Smooth muscle cell (in vitro differentiated cells): ENCODE results near the gene IDS. TPM values are rescaled to one million over a fixed set of nuclear protein-coding genes. Genes with fewer than 3 reads are reported as not detected.
A peak's percentile ranks its signal among the peaks of the same experiment; 100 is the strongest.
"Not testable (repeated sequence)": the region's sequence is repeated elsewhere in the genome, so short reads cannot be mapped to it uniquely, and the experiment has no call there.

Experiments
- DNase-seq: peaks from one replicate; lab custom pipeline; 2025; ENCODE audit not compliant: unreplicated experiment; lab: John Stamatoyannopoulos, UW
- H2AFZ ChIP-seq: fragments of 200-600 bp; sonication (generic); 2 replicates; pipeline ENCODE4 v1.6.0; 2016; ENCODE audit warnings: antibody characterized with exemption, low read depth, mild to moderate bottlenecking
- H3F3A ChIP-seq: fragments of 200-600 bp; sonication (generic); 2 replicates; pipeline ENCODE4 v1.6.0; 2017; ENCODE audit warnings: antibody characterized with exemption, low read depth
- H3K27ac ChIP-seq: fragments of 200-600 bp; sonication (generic); 2 replicates; pipeline ENCODE4 v1.5.1; 2016; ENCODE audit warnings: low read depth, mild to moderate bottlenecking
- H3K27me3 ChIP-seq: fragments of 200-600 bp; sonication (generic); 2 replicates; pipeline ENCODE4 v1.6.1; 2016; ENCODE audit warnings: low read depth, mild to moderate bottlenecking
- H3K36me3 ChIP-seq: fragments of 200-600 bp; sonication (generic); 2 replicates; pipeline ENCODE4 v1.5.1; 2016; ENCODE audit warnings: low read depth
- H3K4me1 ChIP-seq: fragments of 200-600 bp; sonication (generic); 2 replicates; pipeline ENCODE4 v1.5.1; 2016; ENCODE audit warnings: low read depth
- H3K4me2 ChIP-seq: fragments of 200-600 bp; sonication (generic); 2 replicates; pipeline ENCODE4 v1.6.0; 2016; ENCODE audit warnings: mild to moderate bottlenecking
- H3K4me3 ChIP-seq: fragments of 200-600 bp; sonication (generic); 2 replicates; pipeline ENCODE4 v1.5.1; 2016; ENCODE audit warnings: mild to moderate bottlenecking
- H3K79me2 ChIP-seq: fragments of 200-600 bp; sonication (generic); 2 replicates; pipeline ENCODE4 v1.6.0; 2016; ENCODE audit warnings: low read depth, mild to moderate bottlenecking
- H3K9ac ChIP-seq: fragments of 200-600 bp; sonication (generic); 2 replicates; pipeline ENCODE4 v1.6.0; 2016; ENCODE audit warnings: low read depth
- H3K9me3 ChIP-seq: fragments of 200-600 bp; sonication (generic); replicated peaks from 2 replicates; pipeline ENCODE4 v1.5.1; 2016; ENCODE audit warnings: low read depth
- H4K20me1 ChIP-seq: fragments of 200-600 bp; sonication (generic); 2 replicates; pipeline ENCODE4 v1.6.0; 2016; ENCODE audit warnings: low read depth
- CTCF ChIP-seq: fragments of 200-600 bp; sonication (generic); IDR thresholded peaks from 2 replicates; pipeline ENCODE4 v1.5.1; 2017; ENCODE audit warnings: borderline replicate concordance, mild to moderate bottlenecking, antibody characterized with exemption; ENCODE audit not compliant: insufficient read depth, poor library complexity, severe bottlenecking
- WGBS: methylation state at CpG from one replicate; pipeline ENCODE4 v1.1.7; 2016; ENCODE audit warnings: low lambda C conversion rate; 5-methylcytosine and 5-hydroxymethylcytosine counted together
- polyA plus RNA-seq: library from polyadenylated mRNA; unstranded; fragments of >200 nt; fragmentation: Nextera tagmentation; extraction: Ambion mirVana; gene quantifications from 2 replicates; pipeline ENCODE4 v1.2.1, GENCODE V29; 2016
- total RNA-seq: library from RNA; depleted of rRNA; stranded (reverse); fragments of >200 nt; gene quantifications from 2 replicates; pipeline ENCODE4 v1.2.3, GENCODE V29; 2014

IDS gene
- total and polyA plus RNA-seq, 2 experiments from 2014 or later = 70.5 to 111 TPM

DNA sequence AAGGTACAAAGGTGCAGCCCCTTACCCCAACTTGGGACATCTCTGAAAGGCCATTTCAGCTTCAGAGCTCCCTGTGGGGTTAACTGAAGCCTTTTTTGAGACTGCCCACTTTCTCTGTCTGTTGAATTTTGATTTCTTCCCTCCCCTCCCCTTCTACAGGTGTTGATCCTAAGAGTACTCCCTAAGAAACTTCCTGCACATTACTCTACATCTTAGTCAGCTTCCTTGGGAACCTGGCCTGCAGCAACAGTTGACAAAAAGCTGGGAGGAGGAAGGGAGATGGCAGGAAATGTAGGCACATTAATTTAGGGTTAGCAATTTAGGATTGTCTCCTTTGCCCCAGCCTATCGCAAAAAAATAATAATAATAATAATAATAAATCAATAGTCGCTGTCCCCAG, 1.2 kb upstream of the IDS start:
- DNase-seq = no peak

GRCh38 chrX:149505671-149506070, 565 bp upstream of the IDS start:
- H3K36me3 ChIP-seq = peaks cover 5% of the 10 kb centered on the region
- H3K4me2 ChIP-seq = peak overlapping the region; percentile 20

More for the DNA sequence above, 1.2 kb upstream of the IDS start:
- no peaks in the 10 kb centered on the region for H3K4me1 ChIP-seq
- no peak overlapping the region for H2AFZ ChIP-seq
- H3K36me3 ChIP-seq = no peaks in the 10 kb centered on the region
- H3K9ac ChIP-seq = no peak overlapping the region
- no peaks in the 10 kb centered on the region for H3F3A ChIP-seq
- no peak overlapping the region for H3K4me2 ChIP-seq
- H3K4me3 ChIP-seq = no peak overlapping the region
- WGBS = 78% methylated on average over 2 of the region's 2 CpGs
- TF ChIP-seq CTCF = no peak
- no peaks in the 10 kb centered on the region for H3K9me3 ChIP-seq
- no peak overlapping the region for H3K27ac ChIP-seq
- H3K79me2 ChIP-seq = peaks cover 11% of the 10 kb centered on the region
- H3K27me3 ChIP-seq = no peaks in the 10 kb centered on the region
- no peaks in the 10 kb centered on the region for H4K20me1 ChIP-seq

GRCh38 chrX:149504226-149504914, 736 bp downstream of the IDS start:
- Histone ChIP-seq H3K4me2 (peak overlapping the region; percentile 85), H3K4me3 (peak overlapping the region; percentile 61)
- DNase-seq = no peak

More at GRCh38 chrX:149505671-149506070, 565 bp upstream of the IDS start:
- Histone ChIP-seq H3K4me1 (no peaks in the 10 kb centered on the region), H3K9ac (peak overlapping the region; percentile 13), H3F3A (no peaks in the 10 kb centered on the region), H3K79me2 (peaks cover 11% of the 10 kb centered on the region), H3K9me3 (no peaks in the 10 kb centered on the region), H3K4me3 (peak overlapping the region; percentile 61), H2AFZ (no peak overlapping the region), H4K20me1 (no peaks in the 10 kb centered on the region), H3K27ac (peak overlapping the region; percentile 92), H3K27me3 (no peaks in the 10 kb centered on the region)
- DNase-seq = no peak
- whole genome bisulfite sequencing = 86% methylated on average over 9 of the region's 9 CpGs
- no peak for TF ChIP-seq CTCF

GRCh38 chrX:149503446-149503845, 1.7 kb downstream of the IDS start:
- peak overlapping the region; percentile 92 for H3K27ac ChIP-seq
- not testable (repeated sequence) for H3K4me1 ChIP-seq, DNase-seq, H2AFZ ChIP-seq, H3K36me3 ChIP-seq, H4K20me1 ChIP-seq, H3K27me3 ChIP-seq, H3K9me3 ChIP-seq, H3F3A ChIP-seq, H3K4me3 ChIP-seq
- H3K9ac ChIP-seq = peak overlapping the region; percentile 93
- 9% methylated on average over 4 of the region's 10 CpGs for WGBS
- H3K79me2 ChIP-seq = peaks cover 11% of the 10 kb centered on the region
- peak overlapping the region; percentile 57 for H3K4me2 ChIP-seq

More at GRCh38 chrX:149504226-149504914, 736 bp downstream of the IDS start:
- Histone ChIP-seq H4K20me1 (no peaks in the 10 kb centered on the region), H3K79me2 (peaks cover 11% of the 10 kb centered on the region), H2AFZ (no peak overlapping the region), H3F3A (no peaks in the 10 kb centered on the region), H3K9ac (peak overlapping the region; percentile 93), H3K36me3 (peaks cover 6% of the 10 kb centered on the region), H3K9me3 (no peaks in the 10 kb centered on the region), H3K27me3 (no peaks in the 10 kb centered on the region), H3K27ac (peak overlapping the region; percentile 92), H3K4me1 (no peaks in the 10 kb centered on the region)
- peak; percentile 33 for TF ChIP-seq CTCF
- 62% methylated on average over 10 of the region's 10 CpGs for WGBS

GRCh38 chrX:149502923-149503322, 2.2 kb downstream of the IDS start:
- H3K79me2 ChIP-seq = peaks cover 11% of the 10 kb centered on the region
- H3K36me3 ChIP-seq, H2AFZ ChIP-seq, H4K20me1 ChIP-seq, H3K4me2 ChIP-seq, H3F3A ChIP-seq, DNase-seq, H3K4me3 ChIP-seq, H3K4me1 ChIP-seq, H3K27me3 ChIP-seq, H3K9me3 ChIP-seq: not testable (repeated sequence)
- H3K9ac ChIP-seq = peak overlapping the region; percentile 78
- 81% methylated on average over 5 of the region's 5 CpGs for WGBS
- H3K27ac ChIP-seq = peak overlapping the region; percentile 92
